Lower lobe of right lung (tissue), 2 donors: ENCODE measurements around the gene ABCC4. TPM values are rescaled to one million over a fixed set of nuclear protein-coding genes. Genes with fewer than 3 reads are reported as not detected.

Experiments
- ATAC-seq, 2 donors: fragments of 200-7000 bp; cut with Tn5 transposase; one replicate each; pipeline ENCODE4 v1.9.1; 2020 to 2022; ENCODE audit warnings: mild to moderate bottlenecking in 2 of 2, moderate library complexity in 2 of 2
- DNase-seq: peaks from one replicate; pipeline ENCODE4 v3.0.0-alpha.2; 2020
- H3K27ac ChIP-seq: fragments of 200-600 bp; one replicate; pipeline ENCODE4 v1.8.0; 2022
- H3K27me3 ChIP-seq: fragments of 200-600 bp; one replicate; pipeline ENCODE4 v1.8.0; 2022; ENCODE audit warnings: low read depth
- H3K36me3 ChIP-seq: fragments of 200-600 bp; one replicate; pipeline ENCODE4 v1.8.0; 2022; ENCODE audit warnings: mild to moderate bottlenecking
- H3K4me1 ChIP-seq: fragments of 200-600 bp; one replicate; pipeline ENCODE4 v1.8.0; 2022
- H3K4me3 ChIP-seq: fragments of 200-600 bp; one replicate; pipeline ENCODE4 v1.8.0; 2022; ENCODE audit warnings: mild to moderate bottlenecking
- H3K9me3 ChIP-seq: fragments of 200-600 bp; one replicate; pipeline ENCODE4 v1.8.0; 2022
- intact Hi-C: fragments of 100-400 bp; cut with DNase I; formaldehyde crosslinking; loops from one replicate; pipeline ENCODE4 v1.11.0; 2022
- total RNA-seq: library from RNA; stranded (reverse); fragmentation: NEBNext Ultra II Directional; extraction: Animal tissue kit (Norgen Biotek cat#: 25700); gene quantifications from one replicate; pipeline ENCODE4 v1.2.1, GENCODE V29; 2021
- TF ChIP-seq, protein P1 (sequence below): fragments of 200-600 bp; IDR thresholded peaks from one replicate; pipeline ENCODE4 v1.8.0; 2022; ENCODE audit warnings: antibody characterized with exemption, mild to moderate bottlenecking
- donor health status: DM: no; HTN: yes; CAD: no; lungs with severe emphysema.

Gene ABCC4
- total RNA-seq, 1 donor from 2014 or later = 32.2 TPM

DNA sequence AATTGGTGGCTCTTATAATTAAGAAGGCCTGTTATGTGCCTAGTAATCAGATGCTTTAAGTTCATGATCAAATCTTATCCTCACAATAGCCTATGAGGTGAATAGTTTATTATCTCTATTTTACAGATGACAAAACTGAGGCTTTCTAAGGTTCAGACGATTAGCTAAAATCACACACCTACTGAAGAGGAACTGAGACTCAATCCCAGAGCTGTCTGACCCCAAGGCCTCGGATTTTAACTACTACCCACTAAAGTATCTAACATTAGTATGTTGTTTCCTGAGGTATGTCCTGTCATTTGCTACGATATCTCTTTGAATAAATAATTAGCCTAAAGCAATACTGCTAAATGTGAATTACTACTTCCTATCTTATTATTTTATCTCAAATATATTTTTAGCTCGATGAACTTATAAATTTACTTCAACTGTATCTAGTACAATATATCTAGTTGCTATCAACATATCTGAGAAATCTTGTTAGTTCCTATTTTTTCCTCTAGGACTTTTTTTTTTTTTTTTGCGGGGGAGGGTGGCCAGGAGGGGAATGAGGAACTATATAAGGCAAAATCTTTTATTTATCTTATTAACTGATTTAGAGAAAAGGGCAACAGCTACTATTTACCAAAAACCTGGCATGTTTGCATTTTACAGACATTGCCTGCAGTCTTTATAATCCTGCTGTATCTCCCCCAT lies 118.5 kb downstream of the ABCC4 start:
- intact Hi-C loops = loop anchor here (10.0 kb wide), 1 partner anchor 222 kb away; no protein-coding TSS in a partner anchor
- DNase-seq = no peak
- Histone ChIP-seq H3K4me3 (no peak overlapping the region), H3K9me3 (no peaks in the 10 kb centered on the region), H3K27me3 (no peaks in the 10 kb centered on the region), H3K36me3 (peaks cover 4% of the 10 kb centered on the region), H3K27ac (no peak overlapping the region), H3K4me1 (peaks cover 25% of the 10 kb centered on the region)
- no peak for ATAC-seq
- TF ChIP-seq, protein P1, sequence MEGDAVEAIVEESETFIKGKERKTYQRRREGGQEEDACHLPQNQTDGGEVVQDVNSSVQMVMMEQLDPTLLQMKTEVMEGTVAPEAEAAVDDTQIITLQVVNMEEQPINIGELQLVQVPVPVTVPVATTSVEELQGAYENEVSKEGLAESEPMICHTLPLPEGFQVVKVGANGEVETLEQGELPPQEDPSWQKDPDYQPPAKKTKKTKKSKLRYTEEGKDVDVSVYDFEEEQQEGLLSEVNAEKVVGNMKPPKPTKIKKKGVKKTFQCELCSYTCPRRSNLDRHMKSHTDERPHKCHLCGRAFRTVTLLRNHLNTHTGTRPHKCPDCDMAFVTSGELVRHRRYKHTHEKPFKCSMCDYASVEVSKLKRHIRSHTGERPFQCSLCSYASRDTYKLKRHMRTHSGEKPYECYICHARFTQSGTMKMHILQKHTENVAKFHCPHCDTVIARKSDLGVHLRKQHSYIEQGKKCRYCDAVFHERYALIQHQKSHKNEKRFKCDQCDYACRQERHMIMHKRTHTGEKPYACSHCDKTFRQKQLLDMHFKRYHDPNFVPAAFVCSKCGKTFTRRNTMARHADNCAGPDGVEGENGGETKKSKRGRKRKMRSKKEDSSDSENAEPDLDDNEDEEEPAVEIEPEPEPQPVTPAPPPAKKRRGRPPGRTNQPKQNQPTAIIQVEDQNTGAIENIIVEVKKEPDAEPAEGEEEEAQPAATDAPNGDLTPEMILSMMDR = no peak

DNA sequence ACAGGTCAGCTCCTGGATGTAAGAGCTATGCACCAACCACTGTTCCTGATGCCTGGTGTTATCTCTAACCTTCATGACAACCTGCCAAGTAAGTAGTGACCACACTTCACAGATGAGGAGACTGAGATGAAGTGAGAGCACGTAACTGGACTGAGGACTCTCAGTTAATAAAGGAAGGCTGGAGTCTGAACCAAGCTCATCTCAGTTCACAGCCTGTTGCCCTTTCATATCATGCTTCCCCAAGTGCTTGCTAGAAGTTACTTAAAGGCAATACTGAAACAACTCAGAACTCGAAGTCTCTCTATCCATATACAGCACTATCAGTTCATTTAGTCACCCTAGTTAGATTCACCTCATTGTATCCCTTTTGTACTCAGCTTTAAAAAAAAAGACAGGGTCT lies 119.7 kb downstream of the ABCC4 start:
- no peaks in the 10 kb centered on the region for H3K27me3 ChIP-seq
- intact Hi-C loops = loop anchor here (10.0 kb wide), 1 partner anchor 223 kb away; no protein-coding TSS in a partner anchor
- H3K4me3 ChIP-seq = no peak overlapping the region
- TF ChIP-seq, protein P1 = no peak
- no peaks in the 10 kb centered on the region for H3K9me3 ChIP-seq
- H3K27ac ChIP-seq = no peak overlapping the region
- DNase-seq (no peak), ATAC-seq (no peak)
- peaks cover 25% of the 10 kb centered on the region for H3K4me1 ChIP-seq
- H3K36me3 ChIP-seq = peaks cover 11% of the 10 kb centered on the region

DNA sequence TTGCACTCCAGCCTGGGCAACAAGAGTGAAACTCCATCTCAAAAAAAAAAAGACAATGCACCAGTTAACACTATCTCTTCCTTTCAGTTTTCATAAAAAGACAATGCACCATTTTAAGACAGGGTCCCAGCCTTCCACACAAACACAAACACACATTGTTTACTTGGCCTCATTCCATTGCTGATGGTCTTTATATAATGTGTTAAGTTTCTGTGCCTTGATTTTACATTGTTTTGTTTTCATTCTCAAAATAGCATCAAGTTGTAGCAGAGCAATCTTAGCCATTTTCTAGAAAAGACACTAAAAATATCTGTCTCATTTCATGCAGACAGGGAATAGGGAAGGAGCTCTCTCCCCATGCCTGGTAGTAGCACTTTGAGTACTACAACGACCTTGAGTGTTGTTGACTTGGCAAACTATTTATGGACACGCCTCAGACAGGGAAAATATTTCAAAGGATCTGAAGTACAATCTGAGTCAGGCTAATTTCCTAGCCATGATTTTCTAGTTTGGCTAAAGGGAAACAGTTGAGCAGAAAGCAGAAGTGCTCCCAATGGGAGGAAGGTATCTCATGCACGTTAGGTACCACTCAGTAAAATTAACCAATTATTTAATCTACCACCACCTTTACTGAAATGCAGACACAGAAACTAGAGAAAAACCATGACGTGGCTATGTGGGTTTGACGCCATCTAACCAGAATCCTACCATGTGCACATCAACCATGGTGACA lies 120.6 kb downstream of the ABCC4 start:
- no peaks in the 10 kb centered on the region for H3K9me3 ChIP-seq
- intact Hi-C loops = loop anchor here (10.0 kb wide), 1 partner anchor 224 kb away; no protein-coding TSS in a partner anchor
- ATAC-seq = peak; percentile 85 to 92
- H3K27ac ChIP-seq = no peak overlapping the region
- H3K4me1 ChIP-seq = peaks cover 25% of the 10 kb centered on the region
- DNase-seq = no peak
- no peak overlapping the region for H3K4me3 ChIP-seq
- H3K36me3 ChIP-seq = peaks cover 16% of the 10 kb centered on the region
- no peaks in the 10 kb centered on the region for H3K27me3 ChIP-seq
- TF ChIP-seq, protein P1 = no peak

DNA sequence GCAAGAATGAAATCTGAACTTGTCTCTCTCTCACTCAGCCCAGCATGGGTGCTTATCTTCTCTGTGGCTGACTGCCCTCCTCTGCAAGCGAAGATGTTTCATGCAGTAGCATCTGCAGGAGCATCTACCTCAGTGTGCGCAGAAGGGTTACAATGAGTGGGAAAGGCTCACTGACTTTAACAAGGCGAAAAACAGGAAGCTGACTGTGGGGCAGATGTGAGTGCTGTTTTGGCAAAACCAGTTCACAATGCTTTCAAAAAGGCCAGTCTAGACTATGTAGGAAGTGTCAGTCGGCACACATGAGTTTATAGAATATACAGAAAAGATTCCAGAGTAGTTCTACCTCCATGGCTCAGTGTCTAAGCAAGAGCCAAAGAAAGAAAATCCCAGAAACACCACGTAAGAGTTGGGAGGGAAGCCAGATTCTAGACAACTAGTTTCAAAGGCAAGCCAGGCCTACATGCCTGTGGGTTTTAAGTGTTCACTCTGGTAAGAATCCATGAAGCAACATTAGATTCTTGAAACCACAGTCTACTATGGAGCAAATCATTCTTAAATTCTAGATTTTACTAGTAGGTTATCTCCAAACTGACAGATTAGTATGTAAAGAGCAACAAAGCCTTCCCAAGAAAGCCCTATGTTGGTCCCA lies 124.5 kb downstream of the ABCC4 start:
- DNase-seq = no peak
- Histone ChIP-seq H3K4me3 (no peak overlapping the region), H3K4me1 (peaks cover 16% of the 10 kb centered on the region), H3K9me3 (no peaks in the 10 kb centered on the region), H3K27me3 (no peaks in the 10 kb centered on the region), H3K36me3 (peaks cover 38% of the 10 kb centered on the region), H3K27ac (no peak overlapping the region)
- TF ChIP-seq, protein P1 = no peak
- intact Hi-C loops = no loop called here
- no peak for ATAC-seq

DNA sequence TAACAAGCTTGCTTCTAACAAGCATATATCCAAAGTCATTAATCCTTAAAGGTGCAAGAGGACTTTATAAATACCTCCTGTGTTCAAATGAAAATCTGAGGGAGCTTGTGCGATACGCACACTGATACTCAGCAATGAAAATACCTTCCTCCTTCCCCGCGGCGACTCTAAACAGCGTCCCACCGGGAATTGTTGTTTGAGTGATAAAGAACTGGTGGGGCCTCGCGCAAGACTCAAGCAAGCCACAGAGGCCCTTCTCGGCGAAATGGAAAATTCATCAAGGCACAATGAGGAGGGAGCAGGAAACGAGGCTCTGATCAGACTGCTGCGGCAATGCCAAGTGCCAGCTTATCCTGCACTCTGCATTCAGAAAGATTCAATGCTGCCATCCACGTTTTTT lies 126.7 kb downstream of the ABCC4 start:
- no peaks in the 10 kb centered on the region for H3K9me3 ChIP-seq
- ATAC-seq = no peak
- no peak for DNase-seq
- TF ChIP-seq, protein P1 = no peak
- H3K27ac ChIP-seq = no peak overlapping the region
- intact Hi-C loops = no loop called here
- H3K4me1 ChIP-seq = no peaks in the 10 kb centered on the region
- H3K27me3 ChIP-seq = no peaks in the 10 kb centered on the region
- no peak overlapping the region for H3K4me3 ChIP-seq
- peaks cover 48% of the 10 kb centered on the region for H3K36me3 ChIP-seq
